HG02642 (cell line): ENCODE data around the gene NKX1-2.

ENCODE experiments used
- ATAC-seq: cut with Tn5 transposase; IDR thresholded peaks from one replicate; pipeline ENCODE4 v1.9.1; 2021; ENCODE audit warnings: mild to moderate bottlenecking; ENCODE audit not compliant: unreplicated experiment, poor library complexity

NKX1-2 gene

DNA sequence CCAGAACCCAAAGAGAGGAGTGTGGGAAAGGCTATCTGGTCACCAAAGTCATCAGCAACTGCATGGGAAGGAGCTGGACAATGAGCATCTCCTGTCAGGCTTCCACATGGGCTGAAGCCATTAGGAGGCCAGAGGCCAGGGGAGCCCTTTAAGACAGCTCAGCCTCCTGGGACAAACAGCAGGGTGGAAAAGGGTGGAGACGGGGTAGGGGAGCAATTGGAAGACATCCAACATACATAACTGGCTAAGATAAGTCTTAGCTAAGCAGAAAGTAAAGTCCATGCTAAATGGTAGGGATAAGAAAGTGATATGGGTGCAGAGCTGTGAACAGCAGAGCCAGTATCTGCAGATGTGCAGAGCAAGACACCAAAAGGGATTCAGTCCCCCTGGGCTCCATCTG, 29.6 kb downstream of the NKX1-2 start:
- ATAC-seq = no peak

DNA sequence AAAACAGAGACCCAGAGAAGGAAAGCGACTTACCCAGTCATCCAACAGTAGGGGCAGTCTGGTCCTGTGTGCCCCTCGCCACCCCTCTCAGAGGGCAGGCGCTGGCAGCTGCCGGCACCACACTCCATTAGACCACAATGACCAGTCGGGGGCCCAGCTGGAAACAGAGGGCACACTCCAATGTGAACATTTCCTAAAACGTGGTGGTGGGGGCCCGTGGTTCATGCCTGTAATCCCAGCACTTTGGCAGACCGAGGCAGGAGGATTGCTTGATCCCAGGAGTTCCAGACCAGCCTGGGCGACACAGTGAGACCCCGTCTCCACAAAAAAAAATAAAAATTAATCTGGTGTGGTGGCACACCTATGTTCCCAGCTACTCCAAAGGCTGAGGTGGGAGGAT, 30.2 kb downstream of the NKX1-2 start:
- ATAC-seq = no peak

GRCh38 chr10:124418726-124419501, 30.9 kb downstream of the NKX1-2 start, which contains the start of gene OAT:
TSS of gene OAT (minus strand) at chr10:124418923. CDS start at chr10:124412171, 6,752 bp downstream.
- ATAC-seq = peak; percentile 95

- peak; percentile 34 for ATAC-seq
Measured at GRCh38 chr10:124417895-124418725, 31.7 kb downstream of the NKX1-2 start.

DNA sequence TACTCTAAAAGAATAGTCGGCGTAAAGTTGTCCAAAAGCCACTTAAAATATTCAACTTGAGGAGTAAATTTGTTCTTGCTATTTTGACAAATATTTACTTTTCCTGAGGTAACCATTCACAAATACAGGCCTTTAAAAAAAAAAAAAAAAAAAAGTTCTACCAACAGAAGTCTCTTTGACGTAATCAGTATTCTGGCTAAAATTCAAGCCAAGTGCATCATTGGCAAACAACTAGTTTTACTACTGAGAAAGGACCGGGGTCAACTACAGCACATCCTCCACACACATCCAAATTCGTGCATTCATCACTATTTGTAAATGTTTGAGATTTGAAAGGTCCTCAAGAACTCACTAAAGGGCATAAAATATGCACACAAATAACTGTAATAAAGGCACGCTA, 33.1 kb downstream of the NKX1-2 start:
- ATAC-seq = no peak

DNA sequence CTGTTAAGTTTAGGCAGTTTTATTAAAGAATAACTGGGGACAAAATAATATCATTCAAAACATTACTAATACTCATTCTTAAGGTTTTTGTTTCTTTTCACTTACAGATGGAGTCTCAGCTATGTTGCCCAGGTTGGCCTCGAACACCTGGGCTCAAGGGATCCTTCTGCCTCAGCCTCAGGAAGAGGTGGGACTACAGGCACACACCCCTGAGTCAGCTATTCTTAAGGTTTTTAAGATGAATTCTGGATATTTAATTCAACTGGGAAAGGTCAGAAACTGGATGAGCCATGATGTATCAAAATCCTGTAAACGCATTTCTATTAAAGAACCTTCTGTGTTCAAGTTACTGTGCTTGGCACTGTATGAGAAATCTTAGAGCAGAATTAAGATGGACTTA, 34.6 kb downstream of the NKX1-2 start:
- no peak for ATAC-seq

DNA sequence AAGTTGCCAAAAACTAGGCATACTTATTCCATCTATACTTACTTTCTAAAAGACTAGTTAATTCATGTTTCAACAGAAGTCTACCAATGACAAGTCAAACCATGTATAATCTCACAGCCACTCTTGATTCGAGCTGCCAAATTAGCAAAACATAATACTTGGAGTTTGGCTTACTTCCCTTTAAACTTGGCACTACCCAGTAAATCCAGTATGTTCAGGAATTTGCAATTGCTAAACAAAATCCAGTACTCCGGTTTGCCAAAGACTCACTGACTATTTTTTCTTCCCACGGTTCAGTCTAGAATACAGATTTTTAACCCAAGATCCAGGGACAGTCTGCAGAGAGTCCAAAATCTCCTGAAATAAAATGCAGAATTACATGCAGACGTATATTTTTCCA, 35.8 kb downstream of the NKX1-2 start:
- no peak for ATAC-seq

DNA sequence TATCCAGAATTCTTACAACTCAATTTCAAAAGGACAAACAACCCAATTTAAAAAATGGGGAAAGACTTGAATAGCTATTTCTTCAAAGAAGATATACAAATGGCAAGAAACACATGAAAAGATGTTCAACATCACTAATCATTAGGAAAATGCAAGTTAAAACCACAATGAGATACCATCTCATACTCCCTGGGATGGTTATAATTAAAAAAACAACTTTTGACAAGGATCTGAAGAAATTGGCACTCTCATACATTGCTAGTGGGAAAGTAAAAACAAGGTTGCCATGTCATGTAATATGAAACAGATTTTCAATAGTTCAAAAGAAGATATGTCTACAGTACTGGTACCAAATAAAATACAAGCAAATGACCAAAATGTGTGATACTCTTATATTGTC, 40.1 kb downstream of the NKX1-2 start:
- ATAC-seq = no peak

- ATAC-seq = no peak
Measured at GRCh38 chr10:124408357-124408756, 41.5 kb downstream of the NKX1-2 start.

GRCh38 chr10:124407456-124407855, 42.4 kb downstream of the NKX1-2 start:
- ATAC-seq = no peak

GRCh38 chr10:124403548-124403947, 46.3 kb downstream of the NKX1-2 start:
- ATAC-seq = peak; percentile 76

DNA sequence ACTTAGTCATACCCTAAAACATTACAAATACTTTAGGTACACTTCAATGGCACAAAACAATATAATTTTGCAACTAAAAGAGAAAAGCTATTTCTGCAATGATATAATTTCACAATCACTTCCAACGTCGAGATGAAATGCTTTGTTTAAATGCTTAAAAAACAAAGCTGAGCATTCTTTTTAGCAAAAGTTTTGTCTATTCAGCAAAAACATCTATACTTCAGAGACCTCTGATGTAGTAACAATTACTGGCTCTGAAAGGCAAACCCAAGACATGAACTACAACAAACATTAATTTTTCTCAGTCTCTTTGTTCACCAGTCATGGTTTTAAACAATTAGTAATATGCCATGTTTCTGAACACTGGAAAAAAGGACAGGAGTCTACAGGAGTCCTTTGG, 47.6 kb downstream of the NKX1-2 start:
- no peak for ATAC-seq

DNA sequence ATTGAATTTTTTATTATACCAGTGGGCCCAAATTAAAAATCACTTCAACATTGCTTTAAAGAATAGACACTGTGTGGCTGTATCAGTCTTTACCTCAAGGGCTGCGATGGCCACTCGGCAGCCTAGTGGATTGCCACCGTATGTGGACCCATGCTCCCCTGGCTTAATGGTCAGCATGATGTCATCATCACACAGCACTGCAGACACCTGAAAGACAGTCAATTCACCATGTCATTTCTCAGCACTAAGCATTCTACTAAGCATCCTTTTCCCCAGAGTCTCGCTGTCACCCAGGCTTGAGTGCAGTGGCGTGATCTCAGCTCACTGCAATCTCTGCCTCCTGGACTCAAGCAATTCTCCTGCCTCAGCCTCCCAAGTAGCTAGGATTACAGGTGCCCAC, 48.2 kb downstream of the NKX1-2 start:
- no peak for ATAC-seq
